HG03175 (cell line): ENCODE results near the gene COG4.

Experiments
- ATAC-seq: cut with Tn5 transposase; IDR thresholded peaks from one replicate; pipeline ENCODE4 v1.9.1; 2021; ENCODE audit warnings: mild to moderate bottlenecking, moderate library complexity; ENCODE audit not compliant: unreplicated experiment

COG4 gene

GRCh38 chr16:70527315-70527996 lies 4.1 kb upstream of the COG4 start:
- ATAC-seq, result no peak

DNA sequence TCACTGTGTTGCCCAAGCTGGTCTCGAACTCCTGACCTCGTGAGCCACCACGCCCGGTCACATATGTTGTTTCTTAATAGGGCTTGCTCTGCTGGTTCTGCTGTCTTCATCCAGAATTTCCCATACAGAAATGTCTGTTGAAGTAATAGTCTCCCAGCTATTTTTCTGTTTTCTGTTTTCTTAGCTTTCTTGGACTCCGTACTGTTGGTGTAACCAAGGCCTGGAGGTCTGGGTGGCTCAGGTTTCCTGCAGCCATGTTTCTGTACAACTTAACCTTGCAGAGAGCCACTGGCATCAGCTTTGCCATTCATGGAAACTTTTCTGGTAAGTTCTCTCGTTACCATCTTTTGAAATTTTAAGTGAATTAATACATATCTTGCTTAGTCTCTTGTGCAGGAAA lies 3.0 kb upstream of the COG4 start:
- no peak for ATAC-seq

GRCh38 chr16:70524399-70524825 lies 1.1 kb upstream of the COG4 start:
- peak; percentile 14 for ATAC-seq

GRCh38 chr16:70523743-70524398 lies 517 bp upstream of the COG4 start, which contains the start of gene SF3B3:
TSS of gene SF3B3 (plus strand) at chr16:70523816. CDS start at chr16:70526657, 2,841 bp downstream.
- ATAC-seq, result peak; percentile 54

DNA sequence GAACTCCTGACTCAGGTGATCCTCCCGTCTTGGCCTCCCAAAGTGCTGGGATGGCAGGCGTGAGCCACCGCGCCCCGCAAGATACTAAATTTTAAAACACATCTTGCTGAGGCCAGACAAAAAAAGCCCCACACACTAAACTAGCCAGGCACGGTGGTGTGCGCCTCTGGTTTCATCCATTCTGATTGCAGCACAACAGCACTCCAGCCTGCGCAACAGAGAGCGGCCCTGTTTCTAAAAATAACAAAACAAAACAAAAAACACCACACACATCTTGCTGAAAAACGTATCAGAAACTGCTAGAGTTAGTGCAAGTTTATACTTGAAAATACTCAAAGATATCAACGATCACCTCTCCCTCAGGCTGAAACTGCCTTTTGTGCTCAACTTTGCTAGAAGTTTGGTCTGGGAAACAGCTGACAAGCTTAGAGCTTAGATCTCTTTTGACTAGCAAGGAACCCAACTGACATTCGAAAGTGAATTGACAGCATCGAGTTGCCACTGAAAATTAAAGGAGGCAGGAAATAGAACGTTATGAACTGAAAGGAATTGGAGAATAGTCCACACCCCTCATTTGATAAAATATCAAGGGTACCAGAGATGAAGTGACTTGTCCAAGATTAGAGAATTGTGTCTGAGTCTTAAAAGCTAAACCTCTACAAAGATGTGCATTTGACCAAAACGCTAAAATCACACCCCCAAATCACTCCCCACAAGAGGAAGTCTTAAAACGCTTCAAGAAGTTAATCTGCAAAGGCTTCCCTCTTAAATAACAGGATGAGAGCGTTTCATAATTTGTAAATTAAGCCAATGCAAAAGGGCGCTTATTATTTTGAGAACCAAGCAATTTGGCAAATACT lies 908 bp downstream of the COG4 start:
- ATAC-seq, result no peak

DNA sequence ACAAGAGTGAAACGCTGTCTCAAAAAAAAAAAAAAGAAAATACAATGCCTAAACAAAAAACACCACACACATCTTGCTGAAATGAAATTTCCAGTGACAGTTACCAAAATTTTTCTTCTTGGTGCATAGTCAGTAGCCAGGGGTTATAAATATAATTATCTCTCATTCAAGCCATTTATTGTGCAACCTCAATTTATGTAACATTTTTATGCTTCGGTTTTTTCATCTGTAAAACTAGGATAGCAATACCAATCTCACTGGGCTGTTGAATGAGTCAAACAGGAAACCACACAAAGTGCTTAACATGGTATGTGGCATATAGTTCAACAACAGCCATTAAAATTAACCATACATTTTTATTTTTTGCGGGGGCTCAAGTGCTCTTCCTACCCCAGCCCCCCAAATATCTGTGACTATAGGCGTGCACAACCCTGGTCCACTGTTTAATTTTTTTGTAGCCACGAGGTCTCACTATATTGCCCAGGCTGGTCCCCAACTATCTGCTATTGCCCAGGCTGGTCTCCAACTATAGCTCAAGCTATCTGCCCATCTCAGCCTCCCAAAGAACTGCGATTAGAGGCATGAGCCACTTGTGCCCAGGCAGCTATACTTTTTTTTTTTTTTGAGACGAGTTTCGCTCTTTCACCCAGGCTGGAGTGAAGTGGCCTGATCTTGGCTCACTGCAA lies 2.6 kb downstream of the COG4 start:
- peak; percentile 29 for ATAC-seq

- ATAC-seq, result no peak
These were observed 10.9 kb downstream of the COG4 start for GRCh38 chr16:70512456-70512855.

DNA sequence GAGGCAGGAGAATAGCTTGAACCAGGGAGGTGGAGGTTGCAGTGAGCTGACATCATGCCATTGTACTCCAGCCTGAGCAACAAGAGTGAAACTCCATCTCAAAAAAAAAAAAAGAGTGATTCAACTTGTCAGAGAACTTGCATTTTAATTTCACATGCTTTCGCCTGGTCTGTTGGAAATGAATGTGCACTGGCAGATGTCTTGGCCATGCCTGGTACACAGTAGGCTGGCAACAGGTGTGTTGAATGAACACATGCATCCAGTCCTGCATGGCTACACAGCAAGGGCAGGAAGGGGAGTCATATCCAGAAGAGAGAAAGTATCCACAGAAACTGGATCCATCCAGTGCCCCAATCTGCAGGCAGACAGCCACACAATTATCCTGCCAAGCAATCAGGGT lies 11.5 kb downstream of the COG4 start:
- no peak for ATAC-seq

DNA sequence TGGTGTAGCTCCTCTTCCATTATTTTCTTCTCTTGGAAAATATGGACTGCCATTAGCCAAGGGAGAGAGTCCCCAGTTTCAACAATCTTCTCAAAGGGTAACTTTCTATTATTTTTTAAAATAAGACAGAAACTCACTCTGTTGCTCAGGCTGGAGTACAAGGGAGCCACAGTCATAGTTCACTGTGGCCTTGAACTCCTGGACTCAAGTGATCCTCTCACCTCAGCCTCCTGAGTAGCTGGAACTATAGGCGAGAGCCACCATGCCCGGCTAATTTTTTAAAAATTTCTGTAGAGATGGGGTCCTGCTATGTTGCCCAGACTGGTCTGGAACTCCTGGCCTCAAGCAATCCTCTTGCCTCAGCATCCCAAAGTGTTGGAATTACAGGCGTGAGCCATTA lies 13.1 kb downstream of the COG4 start:
- ATAC-seq, result no peak

DNA sequence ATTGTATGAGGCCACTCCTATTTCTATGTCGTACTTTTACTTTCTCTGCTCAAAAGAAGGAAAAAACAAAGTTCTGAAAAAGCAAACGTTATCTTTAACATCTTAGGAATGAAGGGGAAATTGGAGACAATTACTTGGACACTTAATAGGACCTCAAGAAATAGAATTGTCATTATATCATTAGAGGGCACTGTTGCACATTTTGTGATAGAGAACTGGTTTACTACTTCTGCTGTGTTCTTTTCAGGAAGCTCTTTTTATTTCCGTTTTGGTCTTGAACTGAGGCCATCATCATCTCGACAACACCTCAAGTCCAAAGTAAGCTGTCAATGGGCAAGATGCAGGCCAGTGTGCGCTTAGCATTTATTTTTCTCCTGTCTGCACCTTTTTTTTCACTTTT lies 14.6 kb downstream of the COG4 start:
- ATAC-seq, result no peak

DNA sequence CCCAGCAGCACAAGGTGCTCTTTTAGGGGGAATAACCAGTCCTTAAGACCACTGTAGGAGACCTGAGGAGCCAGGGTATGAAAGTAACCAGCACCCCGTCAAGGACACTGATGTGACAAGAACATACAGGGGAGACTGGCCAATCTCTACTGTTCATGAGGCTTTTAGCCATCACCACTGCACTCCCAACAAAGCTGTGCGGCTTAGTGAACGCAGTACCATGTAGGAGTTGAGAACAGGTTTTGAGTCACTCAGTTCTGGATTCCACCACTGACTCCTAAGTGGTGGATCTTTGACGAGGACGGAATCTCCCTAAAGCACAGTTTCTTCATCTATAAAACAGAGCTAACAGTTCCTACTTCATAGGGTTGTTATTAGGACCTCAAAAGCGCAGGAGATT lies 26.8 kb downstream of the COG4 start:
- no peak for ATAC-seq

- ATAC-seq, result no peak
These were observed 27.8 kb downstream of the COG4 start for GRCh38 chr16:70495425-70496182.

GRCh38 chr16:70494777-70495176 lies 28.6 kb downstream of the COG4 start:
- ATAC-seq, result no peak

DNA sequence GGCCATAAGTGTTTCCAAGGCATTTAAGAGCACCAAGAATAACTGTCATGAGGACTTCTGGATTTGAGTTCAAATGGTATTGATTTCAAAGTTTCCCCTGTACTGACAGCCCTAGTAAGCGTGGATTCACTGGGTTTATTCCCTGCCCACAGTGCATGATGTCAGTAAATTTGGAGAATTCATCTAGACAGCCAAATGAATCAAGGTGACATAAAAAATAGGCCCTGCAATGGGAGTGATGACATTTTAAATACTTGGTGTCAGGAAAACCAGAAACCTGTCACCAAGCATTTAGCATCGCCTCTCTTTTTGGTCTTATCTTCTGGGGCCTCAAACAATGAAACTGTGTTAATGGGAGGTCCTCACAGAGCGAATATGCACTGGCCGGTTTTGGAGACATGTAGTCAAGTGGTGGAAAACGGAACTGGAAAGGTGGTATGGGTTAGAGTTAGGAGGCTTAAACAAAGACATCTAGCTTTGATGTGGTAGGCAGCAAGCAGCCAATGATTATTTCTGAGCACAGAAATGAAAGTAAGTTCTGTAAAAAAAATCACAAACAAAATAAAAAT lies 29.1 kb downstream of the COG4 start:
- ATAC-seq, result no peak

- ATAC-seq, result no peak
These were observed 29.6 kb downstream of the COG4 start for GRCh38 chr16:70493802-70494201.

DNA sequence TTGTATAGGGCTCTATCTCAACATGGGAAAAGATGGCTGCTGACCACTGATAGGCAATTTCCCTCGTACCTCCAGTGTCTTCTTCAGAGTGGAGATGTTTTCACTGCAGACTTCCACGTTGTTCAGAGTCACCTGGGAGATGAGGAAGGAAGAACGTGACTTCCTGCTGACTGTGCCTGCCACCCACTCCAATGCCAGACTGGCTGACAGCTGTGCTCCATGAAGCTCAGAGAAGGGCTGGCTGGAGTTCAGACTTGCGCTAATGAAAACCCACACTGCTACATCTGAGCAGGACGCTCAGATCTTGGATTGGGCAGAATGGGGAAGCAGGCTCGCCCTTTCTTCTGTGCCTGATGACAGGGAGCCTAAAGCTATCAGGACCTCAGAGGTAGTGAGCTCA lies 33.1 kb downstream of the COG4 start:
- no peak for ATAC-seq

GRCh38 chr16:70484867-70485266 lies 38.5 kb downstream of the COG4 start:
- ATAC-seq, result no peak

DNA sequence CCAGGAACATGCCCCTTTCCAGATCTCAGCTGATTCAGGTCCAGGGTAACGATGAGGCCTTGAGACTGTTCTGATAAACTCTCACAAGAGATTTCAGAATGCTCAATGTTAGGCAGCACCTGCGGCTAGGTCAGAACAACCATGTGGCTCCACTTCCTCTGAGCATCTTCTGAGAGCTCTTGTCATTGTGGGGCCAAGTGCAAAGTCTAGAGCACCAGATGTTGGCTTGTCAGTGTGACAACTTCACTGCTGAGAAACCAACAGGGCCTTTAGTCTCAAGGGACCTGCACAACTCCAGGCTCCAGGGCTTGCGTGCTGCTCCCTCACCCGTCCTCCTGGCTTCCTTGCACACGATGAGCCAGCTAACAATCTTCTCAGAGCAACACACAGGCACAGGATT lies 39.9 kb downstream of the COG4 start:
- ATAC-seq, result peak; percentile 89

- ATAC-seq, result no peak
These were observed 40.7 kb downstream of the COG4 start for GRCh38 chr16:70482624-70483023.

- ATAC-seq, result no peak
These were observed 41.3 kb downstream of the COG4 start for GRCh38 chr16:70481929-70482536.
